H9 (cell line): ENCODE results near the gene PFKFB2. TPM values are rescaled to one million over a fixed set of nuclear protein-coding genes. Genes with fewer than 3 reads are reported as not detected.

ENCODE experiments used
- DNase-seq: peaks from one replicate; pipeline ENCODE4 v3.0.0-alpha.2; 2017
- H2AFZ ChIP-seq: one replicate; pipeline ENCODE4 v1.6.1; 2013; ENCODE audit warnings: mild to moderate bottlenecking, low read length, control low read depth, moderate library complexity
- H2AK5ac ChIP-seq: 2 replicates; pipeline ENCODE4 v1.6.1; 2013; ENCODE audit warnings: low read length, control low read depth, mixed read lengths; ENCODE audit not compliant: insufficient read length
- H2BK120ac ChIP-seq: one replicate; pipeline ENCODE4 v1.6.1; 2013; ENCODE audit warnings: low read depth, mild to moderate bottlenecking, low read length, control low read depth, inconsistent platforms; ENCODE audit not compliant: poor library complexity, severe bottlenecking
- H2BK12ac ChIP-seq: 2 replicates; pipeline ENCODE4 v1.6.1; 2013; ENCODE audit warnings: low read length, control low read depth, mixed read lengths, low read depth; ENCODE audit not compliant: insufficient read length
- H2BK15ac ChIP-seq: 2 replicates; pipeline ENCODE4 v1.6.1; 2013; ENCODE audit warnings: low read depth, low read length, control low read depth
- H2BK20ac ChIP-seq: one replicate; pipeline ENCODE4 v1.6.1; 2013; ENCODE audit warnings: low read depth, mild to moderate bottlenecking, low read length, control low read depth, inconsistent platforms; ENCODE audit not compliant: poor library complexity, severe bottlenecking
- H2BK5ac ChIP-seq: 2 replicates; pipeline ENCODE4 v1.6.1; 2013; ENCODE audit warnings: low read length, control low read depth, mixed read lengths; ENCODE audit not compliant: insufficient read length
- H3K14ac ChIP-seq: 2 replicates; pipeline ENCODE4 v1.6.1; 2013; ENCODE audit warnings: low read length, control low read depth; ENCODE audit not compliant: insufficient read depth
- H3K18ac ChIP-seq: 2 replicates; pipeline ENCODE4 v1.6.1; 2013; ENCODE audit warnings: low read depth, mild to moderate bottlenecking, mixed read lengths, low read length, control low read depth; ENCODE audit not compliant: insufficient read length
- H3K23ac ChIP-seq: 2 replicates; pipeline ENCODE4 v1.6.1; 2013; ENCODE audit warnings: low read length, control low read depth, mixed read lengths, low read depth; ENCODE audit not compliant: insufficient read length
- H3K23me2 ChIP-seq: 2 replicates; pipeline ENCODE4 v1.6.1; 2013; ENCODE audit warnings: low read depth, mild to moderate bottlenecking, mixed read lengths, low read length, control low read depth; ENCODE audit not compliant: insufficient read length, poor library complexity, severe bottlenecking
- H3K27ac ChIP-seq: 2 replicates; pipeline ENCODE4 v1.5.1; 2013; ENCODE audit warnings: low read length, control low read depth, mixed read lengths, low read depth; ENCODE audit not compliant: insufficient read length
- H3K27me3 ChIP-seq: 2 replicates; pipeline ENCODE4 v1.6.1; 2013; ENCODE audit warnings: low read length, control low read depth, inconsistent platforms; ENCODE audit not compliant: insufficient read depth
- H3K4ac ChIP-seq: 2 replicates; pipeline ENCODE4 v1.6.1; 2013; ENCODE audit warnings: low read depth, mild to moderate bottlenecking, control low read depth, inconsistent platforms, low read length, moderate library complexity
- H3K4me1 ChIP-seq: 2 replicates; pipeline ENCODE4 v1.6.1; 2013; ENCODE audit warnings: low read length, control low read depth, inconsistent platforms; ENCODE audit not compliant: insufficient read depth
- H3K4me2 ChIP-seq: 2 replicates; pipeline ENCODE4 v1.6.1; 2013; ENCODE audit warnings: low read length, control low read depth, mixed read lengths; ENCODE audit not compliant: insufficient read length, insufficient read depth
- H3K56ac ChIP-seq: 2 replicates; pipeline ENCODE4 v1.6.1; 2013; ENCODE audit warnings: low read depth, mild to moderate bottlenecking, mixed read lengths, low read length, control low read depth; ENCODE audit not compliant: insufficient read length
- H3K79me1 ChIP-seq: 2 replicates; pipeline ENCODE4 v1.6.1; 2013; ENCODE audit warnings: low read depth, mild to moderate bottlenecking, moderate library complexity, low read length, control low read depth, inconsistent platforms; ENCODE audit not compliant: insufficient read depth, poor library complexity, severe bottlenecking
- H3K79me2 ChIP-seq: 2 replicates; pipeline ENCODE4 v1.6.1; 2013; ENCODE audit warnings: low read length, control low read depth, inconsistent platforms; ENCODE audit not compliant: insufficient read depth
- H3K9ac ChIP-seq: 2 replicates; pipeline ENCODE4 v1.6.1; 2013; ENCODE audit warnings: low read length, control low read depth, mixed read lengths; ENCODE audit not compliant: insufficient read length; ENCODE audit errors: extremely low read depth
- H3K9me3 ChIP-seq: one replicate; pipeline ENCODE4 v1.6.1; 2013; ENCODE audit warnings: low read depth, low read length, inconsistent platforms; ENCODE audit not compliant: control insufficient read depth
- H3T11ph ChIP-seq: one replicate; pipeline ENCODE4 v1.6.1; 2013; ENCODE audit warnings: mild to moderate bottlenecking, low read length, control low read depth, inconsistent platforms
- H4K20me1 ChIP-seq: one replicate; pipeline ENCODE4 v1.6.1; 2013; ENCODE audit not compliant: control insufficient read depth, insufficient read length, insufficient read depth
- H4K5ac ChIP-seq: 2 replicates; pipeline ENCODE4 v1.6.1; 2013; ENCODE audit warnings: low read depth, mild to moderate bottlenecking, mixed read lengths, low read length, control low read depth; ENCODE audit not compliant: insufficient read length
- H4K8ac ChIP-seq: replicated peaks from 2 replicates; pipeline ENCODE4 v1.6.1; 2013; ENCODE audit warnings: low read length, control low read depth, mixed read lengths, low read depth; ENCODE audit not compliant: insufficient read length
- H4K91ac ChIP-seq: 2 replicates; pipeline ENCODE4 v1.6.1; 2013; ENCODE audit warnings: low read depth, mild to moderate bottlenecking, moderate library complexity, mixed read lengths, low read length, control low read depth; ENCODE audit not compliant: insufficient read length
- H3K27ac Mint-ChIP-seq, 3 experiments: 2 replicates in 2 of 3; 3 replicates in 1 of 3; pipeline ENCODE4 v1.8.0; 2020 to 2021; ENCODE audit warnings: mixed read lengths in 3 of 3, mild to moderate bottlenecking in 1 of 3, moderate library complexity in 1 of 3
- H3K27me3 Mint-ChIP-seq: 2 replicates; pipeline ENCODE4 v1.8.0; 2021; ENCODE audit warnings: low read depth, mild to moderate bottlenecking, moderate library complexity, mixed read lengths
- H3K36me3 Mint-ChIP-seq, 3 experiments: 2 replicates in 2 of 3; 3 replicates in 1 of 3; pipeline ENCODE4 v1.8.0; 2020 to 2021; ENCODE audit warnings: low read depth in 3 of 3, mixed read lengths in 3 of 3; ENCODE audit not compliant: insufficient read depth in 1 of 3
- H3K4me1 Mint-ChIP-seq, 2 experiments: 2 replicates each; pipeline ENCODE4 v1.8.0; 2020; ENCODE audit warnings: mixed read lengths in 2 of 2
- H3K4me3 Mint-ChIP-seq, 2 experiments: 2 replicates in 1 of 2; 3 replicates in 1 of 2; pipeline ENCODE4 v1.8.0; 2020 to 2021; ENCODE audit warnings: mild to moderate bottlenecking in 2 of 2, mixed read lengths in 2 of 2, moderate library complexity in 1 of 2
- H3K9me3 Mint-ChIP-seq, 2 experiments: 2 replicates in 1 of 2; 3 replicates in 1 of 2; pipeline ENCODE4 v1.8.0; 2020; ENCODE audit warnings: mild to moderate bottlenecking in 2 of 2, mixed read lengths in 2 of 2, moderate library complexity in 1 of 2
- WGBS: extraction: QIAGEN DNeasy Blood & Tissue Kit; methylation state at CpG from one replicate; pipeline ENCODE4 v1.1.7; 2013; ENCODE audit warnings: missing lambda C conversion rate, low lambda C conversion rate, mixed read lengths; ENCODE audit not compliant: insufficient read length; ENCODE audit errors: extremely low coverage; 5-methylcytosine and 5-hydroxymethylcytosine counted together
- total RNA-seq: library from RNA; stranded (reverse); gene quantifications from 2 replicates; pipeline ENCODE4 v1.2.1, GENCODE V29; 2021
- TF ChIP-seq, protein P1 (sequence below): fragments of 200-600 bp; sonication (generic); conservative IDR thresholded peaks from 3 replicates; pipeline ENCODE4 v1.8.0; 2021; ENCODE audit warnings: antibody characterized with exemption, mild to moderate bottlenecking

Gene PFKFB2
- total RNA-seq, 1 experiment from 2014 or later = 14.6 TPM

DNA sequence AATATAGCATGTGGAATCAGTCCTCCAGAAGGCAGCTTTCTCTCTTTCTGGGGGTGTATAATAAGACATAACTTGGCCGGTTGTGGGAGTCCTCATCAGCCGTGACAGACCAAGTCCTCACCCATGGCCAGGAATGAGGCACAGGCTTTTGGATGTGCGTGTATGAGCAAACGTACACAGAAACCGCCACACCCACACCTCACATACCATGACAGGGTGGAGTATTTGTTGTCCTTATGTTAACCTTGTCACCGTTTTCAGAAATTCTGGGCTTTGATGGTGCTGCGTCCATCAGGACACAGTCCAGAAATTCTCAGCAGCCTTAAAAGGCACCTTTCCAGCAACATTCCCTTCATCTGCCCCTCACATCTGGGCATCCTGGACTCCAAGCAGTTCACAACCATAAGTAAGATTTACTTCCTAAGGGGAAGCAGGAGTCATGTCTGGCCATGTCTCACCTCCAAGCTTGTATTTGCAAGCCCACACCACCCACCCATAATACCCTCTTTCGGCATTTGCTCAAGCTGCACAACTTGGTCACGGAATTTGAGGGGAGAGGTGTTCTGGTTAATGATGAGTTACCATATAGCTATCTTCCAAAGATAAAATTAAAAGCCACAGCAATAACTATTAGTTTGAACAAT, 32.9 kb upstream of the PFKFB2 start:
- no peak overlapping the region for H3K4me3 Mint-ChIP-seq
- peaks cover 17% of the 10 kb centered on the region for H3K27me3 Mint-ChIP-seq
- Histone ChIP-seq H2BK20ac (no peak overlapping the region), H3K56ac (no peak overlapping the region), H2AK5ac (no peak overlapping the region), H3K27me3 (no peaks in the 10 kb centered on the region), H3K18ac (no peak overlapping the region), H2AFZ (no peak overlapping the region), H3K23ac (no peak overlapping the region), H3K79me2 (no peaks in the 10 kb centered on the region), H4K20me1 (no peaks in the 10 kb centered on the region), H2BK15ac (no peak overlapping the region), H3K14ac (no peak overlapping the region), H4K5ac (no peak overlapping the region), H3K4me1 (no peaks in the 10 kb centered on the region; the same call in 1 of the 2 replicates), H3K4me2 (no peak overlapping the region), H3K4ac (no peak overlapping the region), H3K27ac (no peak overlapping the region), H3K9me3 (no peaks in the 10 kb centered on the region), H3K23me2 (no peaks in the 10 kb centered on the region), H4K91ac (no peak overlapping the region), H2BK120ac (no peak overlapping the region), H2BK12ac (no peak overlapping the region), H3K9ac (no peak overlapping the region), H2BK5ac (no peak overlapping the region), H3K79me1 (no peaks in the 10 kb centered on the region), H4K8ac (no peak overlapping the region), H3T11ph (no peak overlapping the region)
- no CpG with 5 or more reads among the region's 9 CpGs for WGBS
- H3K36me3 Mint-ChIP-seq = peaks cover 0 to 2% (median 0%) of the 10 kb centered on the region in 3 experiments; a peak in 1 of 7 replicates
- H3K27ac Mint-ChIP-seq = no peak overlapping the region
- no peaks in the 10 kb centered on the region for H3K9me3 Mint-ChIP-seq
- DNase-seq = no peak
- H3K4me1 Mint-ChIP-seq = peaks cover 7% of the 10 kb centered on the region in 2 experiments
- TF ChIP-seq, protein P1, sequence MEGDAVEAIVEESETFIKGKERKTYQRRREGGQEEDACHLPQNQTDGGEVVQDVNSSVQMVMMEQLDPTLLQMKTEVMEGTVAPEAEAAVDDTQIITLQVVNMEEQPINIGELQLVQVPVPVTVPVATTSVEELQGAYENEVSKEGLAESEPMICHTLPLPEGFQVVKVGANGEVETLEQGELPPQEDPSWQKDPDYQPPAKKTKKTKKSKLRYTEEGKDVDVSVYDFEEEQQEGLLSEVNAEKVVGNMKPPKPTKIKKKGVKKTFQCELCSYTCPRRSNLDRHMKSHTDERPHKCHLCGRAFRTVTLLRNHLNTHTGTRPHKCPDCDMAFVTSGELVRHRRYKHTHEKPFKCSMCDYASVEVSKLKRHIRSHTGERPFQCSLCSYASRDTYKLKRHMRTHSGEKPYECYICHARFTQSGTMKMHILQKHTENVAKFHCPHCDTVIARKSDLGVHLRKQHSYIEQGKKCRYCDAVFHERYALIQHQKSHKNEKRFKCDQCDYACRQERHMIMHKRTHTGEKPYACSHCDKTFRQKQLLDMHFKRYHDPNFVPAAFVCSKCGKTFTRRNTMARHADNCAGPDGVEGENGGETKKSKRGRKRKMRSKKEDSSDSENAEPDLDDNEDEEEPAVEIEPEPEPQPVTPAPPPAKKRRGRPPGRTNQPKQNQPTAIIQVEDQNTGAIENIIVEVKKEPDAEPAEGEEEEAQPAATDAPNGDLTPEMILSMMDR = no peak
